GM21717 (cell line): ENCODE data around the gene GJB2.
A peak's percentile ranks its signal among the peaks of the same experiment; 100 is the strongest.

Experiments used
- ATAC-seq: cut with Tn5 transposase; IDR thresholded peaks from one replicate; pipeline ENCODE4 v1.9.1; 2021; ENCODE audit warnings: mild to moderate bottlenecking, moderate library complexity; ENCODE audit not compliant: unreplicated experiment

Gene GJB2

GRCh38 chr13:20192836-20193161 lies at the start of gene GJB2:
Gene GJB2 (minus strand): TSS chr13:20192938. CDS start chr13:20189581, 3,357 bp downstream.
- ATAC-seq: no peak

- ATAC-seq: no peak
These were observed 48.9 kb upstream of the GJB2 start for GRCh38 chr13:20241593-20241992.

GRCh38 chr13:20239748-20240147 lies 47.0 kb upstream of the GJB2 start:
- no peak for ATAC-seq

GRCh38 chr13:20232556-20233277 lies 40.0 kb upstream of the GJB2 start:
- ATAC-seq: no peak

- ATAC-seq: no peak
These were observed 39.3 kb upstream of the GJB2 start, which contains the start of gene GJB6 for GRCh38 chr13:20231839-20232555. Gene GJB6 (minus strand): TSS chr13:20232319. CDS start chr13:20223480, 8,839 bp downstream.

- ATAC-seq: no peak
These were observed 38.4 kb upstream of the GJB2 start for GRCh38 chr13:20230913-20231838.

GRCh38 chr13:20227730-20228129 lies 35.0 kb upstream of the GJB2 start:
- ATAC-seq: no peak

- no peak for ATAC-seq
These were observed 34.5 kb upstream of the GJB2 start for GRCh38 chr13:20227288-20227687.

- ATAC-seq: no peak
These were observed 29.8 kb upstream of the GJB2 start for GRCh38 chr13:20222553-20222952.

- ATAC-seq: no peak
These were observed 29.0 kb upstream of the GJB2 start for GRCh38 chr13:20221772-20222171.

- peak; percentile 87 for ATAC-seq
These were observed 26.8 kb upstream of the GJB2 start for GRCh38 chr13:20219577-20219976.

GRCh38 chr13:20217168-20217567 lies 24.4 kb upstream of the GJB2 start:
- ATAC-seq: no peak

GRCh38 chr13:20209948-20210347 lies 17.2 kb upstream of the GJB2 start:
- ATAC-seq: no peak

- no peak for ATAC-seq
These were observed 14.0 kb upstream of the GJB2 start for GRCh38 chr13:20206698-20207235.

GRCh38 chr13:20206065-20206697 lies 13.4 kb upstream of the GJB2 start:
- ATAC-seq: no peak

- ATAC-seq: no peak
These were observed 6.0 kb upstream of the GJB2 start for GRCh38 chr13:20198781-20199180.

GRCh38 chr13:20197361-20197834 lies 4.7 kb upstream of the GJB2 start:
- no peak for ATAC-seq

- no peak for ATAC-seq
These were observed 3.1 kb upstream of the GJB2 start for GRCh38 chr13:20195801-20196200.

GRCh38 chr13:20193907-20194631 lies 1.3 kb upstream of the GJB2 start:
- no peak for ATAC-seq
